K562 (cell line): Measurements from ENCODE around the gene COX20. TPM values are rescaled to one million over a fixed set of nuclear protein-coding genes. Genes with fewer than 3 reads are reported as not detected.

Experiments
- CCAR2 ChIP-seq: fragments of 200-400 bp; formaldehyde crosslinking; IDR thresholded peaks from 2 replicates; pipeline ENCODE4 v1.6.1; 2017; ENCODE audit warnings: mild to moderate bottlenecking, low read depth, low read length
- HBP1 ChIP-seq: fragments of 450-650 bp; formaldehyde crosslinking; IDR thresholded peaks from 2 replicates; pipeline ENCODE4 v1.4.0; 2022; ENCODE audit warnings: missing genetic modification characterization
- KLF13 ChIP-seq: fragments of 450-650 bp; IDR thresholded peaks from 2 replicates; pipeline ENCODE4 v1.6.1; 2016; ENCODE audit warnings: missing genetic modification characterization, low read depth, mild to moderate bottlenecking, missing compliant biosample characterization, moderate library complexity, borderline replicate concordance
- PHF8 ChIP-seq: fragments of 200-600 bp; sonication (generic); IDR thresholded peaks from 2 replicates; pipeline ENCODE4 v1.6.1; 2012; ENCODE audit warnings: mixed run types, mild to moderate bottlenecking, inconsistent platforms, low read length, moderate library complexity, borderline replicate concordance
- RFX1 ChIP-seq: fragments of 450-650 bp; IDR thresholded peaks from 2 replicates; pipeline ENCODE4 v1.6.1; 2016; ENCODE audit warnings: mild to moderate bottlenecking, moderate library complexity
- ZBTB11 ChIP-seq, 3 experiments: fragments of 200-800 bp in 1 of 3; fragments of 250-450 bp in 1 of 3; fragments of 450-650 bp in 1 of 3; sonication (Bioruptor Pico) in 1 of 3; sonication (Bioruptor generic) in 1 of 3; formaldehyde crosslinking in 1 of 3; IDR thresholded peaks; 2 replicates each; pipeline versions ENCODE4 v1.6.1 to v1.8.0; 2016 to 2022; ENCODE audit warnings: mild to moderate bottlenecking in 2 of 3, missing genetic modification characterization in 2 of 3, missing compliant biosample characterization in 1 of 3, moderate library complexity in 1 of 3
- ZNF408 ChIP-seq: fragments of 250-450 bp; sonication (Bioruptor Pico); IDR thresholded peaks from 2 replicates; pipeline ENCODE4 v1.4.0; 2020; ENCODE audit warnings: low read depth, mild to moderate bottlenecking, moderate library complexity
- polyA plus RNA-seq, 8 experiments: library from polyadenylated mRNA; depleted of rRNA in 4 of 8; stranded (reverse) in 5 of 8; unstranded in 3 of 8; fragments of >200 nt; fragmentation: Nextera tagmentation in 2 of 8; fragmentation: Illumina TruSeq in 1 of 8; extraction: Ambion mirVana in 2 of 8; extraction: Trizol in 1 of 8; gene quantifications; 2 replicates each; pipeline versions ENCODE4 v1.2.1 to v1.2.3, GENCODE V29; 2011 to 2014; ENCODE audit warnings: inconsistent platforms in 1 of 8, missing spikeins in 1 of 8
- total RNA-seq, 7 experiments: library from RNA; depleted of rRNA in 6 of 7; stranded (reverse); fragments of >200 nt in 6 of 7; fragmentation: Illumina TruSeq in 2 of 7; extraction: Trizol in 2 of 7; gene quantifications; 2 replicates each; pipeline versions ENCODE4 v1.2.1 to v1.2.3, GENCODE V29; 2011 to 2021; ENCODE audit warnings: low replicate concordance in 1 of 7
- TF ChIP-seq, protein P1 (sequence below): fragments of 450-650 bp; IDR thresholded peaks from 2 replicates; pipeline ENCODE4 v1.6.1; 2016; ENCODE audit warnings: low read depth
- TF ChIP-seq, protein P2 (sequence below): fragments of 250-450 bp; sonication (Bioruptor Pico); IDR thresholded peaks from 2 replicates; pipeline ENCODE4 v1.5.0; 2021; ENCODE audit warnings: mild to moderate bottlenecking, borderline replicate concordance

Gene COX20
- total and polyA plus RNA-seq, 9 of the 15 experiments (the other 6 are each of a cell fraction or from before 2014, with no cell fraction given): 41.5 to 192 (median 84.3) TPM

GRCh38 chr1:244863491-244864252 is 28.2 kb downstream of the COX20 start (continued):
- TF ChIP-seq RFX1 (no peak), PHF8 (peak; percentile 41; the same call in 1 of the 2 replicates), ZNF408 (no peak), ZBTB11 (CRISPR knock-in tag; IDR thresholded peaks at IDR 0.05) (peak in 1 of 3 experiments; percentile 16; a peak in 1 of 6 replicates), KLF13 (tag) (peak; percentile 38; the same call in 1 of the 2 replicates), CCAR2 (no peak), HBP1 (CRISPR knock-in tag) (0 out of 2 replicates have a peak, but pooled peaks have one; percentile 25)
- TF ChIP-seq, protein P1, sequence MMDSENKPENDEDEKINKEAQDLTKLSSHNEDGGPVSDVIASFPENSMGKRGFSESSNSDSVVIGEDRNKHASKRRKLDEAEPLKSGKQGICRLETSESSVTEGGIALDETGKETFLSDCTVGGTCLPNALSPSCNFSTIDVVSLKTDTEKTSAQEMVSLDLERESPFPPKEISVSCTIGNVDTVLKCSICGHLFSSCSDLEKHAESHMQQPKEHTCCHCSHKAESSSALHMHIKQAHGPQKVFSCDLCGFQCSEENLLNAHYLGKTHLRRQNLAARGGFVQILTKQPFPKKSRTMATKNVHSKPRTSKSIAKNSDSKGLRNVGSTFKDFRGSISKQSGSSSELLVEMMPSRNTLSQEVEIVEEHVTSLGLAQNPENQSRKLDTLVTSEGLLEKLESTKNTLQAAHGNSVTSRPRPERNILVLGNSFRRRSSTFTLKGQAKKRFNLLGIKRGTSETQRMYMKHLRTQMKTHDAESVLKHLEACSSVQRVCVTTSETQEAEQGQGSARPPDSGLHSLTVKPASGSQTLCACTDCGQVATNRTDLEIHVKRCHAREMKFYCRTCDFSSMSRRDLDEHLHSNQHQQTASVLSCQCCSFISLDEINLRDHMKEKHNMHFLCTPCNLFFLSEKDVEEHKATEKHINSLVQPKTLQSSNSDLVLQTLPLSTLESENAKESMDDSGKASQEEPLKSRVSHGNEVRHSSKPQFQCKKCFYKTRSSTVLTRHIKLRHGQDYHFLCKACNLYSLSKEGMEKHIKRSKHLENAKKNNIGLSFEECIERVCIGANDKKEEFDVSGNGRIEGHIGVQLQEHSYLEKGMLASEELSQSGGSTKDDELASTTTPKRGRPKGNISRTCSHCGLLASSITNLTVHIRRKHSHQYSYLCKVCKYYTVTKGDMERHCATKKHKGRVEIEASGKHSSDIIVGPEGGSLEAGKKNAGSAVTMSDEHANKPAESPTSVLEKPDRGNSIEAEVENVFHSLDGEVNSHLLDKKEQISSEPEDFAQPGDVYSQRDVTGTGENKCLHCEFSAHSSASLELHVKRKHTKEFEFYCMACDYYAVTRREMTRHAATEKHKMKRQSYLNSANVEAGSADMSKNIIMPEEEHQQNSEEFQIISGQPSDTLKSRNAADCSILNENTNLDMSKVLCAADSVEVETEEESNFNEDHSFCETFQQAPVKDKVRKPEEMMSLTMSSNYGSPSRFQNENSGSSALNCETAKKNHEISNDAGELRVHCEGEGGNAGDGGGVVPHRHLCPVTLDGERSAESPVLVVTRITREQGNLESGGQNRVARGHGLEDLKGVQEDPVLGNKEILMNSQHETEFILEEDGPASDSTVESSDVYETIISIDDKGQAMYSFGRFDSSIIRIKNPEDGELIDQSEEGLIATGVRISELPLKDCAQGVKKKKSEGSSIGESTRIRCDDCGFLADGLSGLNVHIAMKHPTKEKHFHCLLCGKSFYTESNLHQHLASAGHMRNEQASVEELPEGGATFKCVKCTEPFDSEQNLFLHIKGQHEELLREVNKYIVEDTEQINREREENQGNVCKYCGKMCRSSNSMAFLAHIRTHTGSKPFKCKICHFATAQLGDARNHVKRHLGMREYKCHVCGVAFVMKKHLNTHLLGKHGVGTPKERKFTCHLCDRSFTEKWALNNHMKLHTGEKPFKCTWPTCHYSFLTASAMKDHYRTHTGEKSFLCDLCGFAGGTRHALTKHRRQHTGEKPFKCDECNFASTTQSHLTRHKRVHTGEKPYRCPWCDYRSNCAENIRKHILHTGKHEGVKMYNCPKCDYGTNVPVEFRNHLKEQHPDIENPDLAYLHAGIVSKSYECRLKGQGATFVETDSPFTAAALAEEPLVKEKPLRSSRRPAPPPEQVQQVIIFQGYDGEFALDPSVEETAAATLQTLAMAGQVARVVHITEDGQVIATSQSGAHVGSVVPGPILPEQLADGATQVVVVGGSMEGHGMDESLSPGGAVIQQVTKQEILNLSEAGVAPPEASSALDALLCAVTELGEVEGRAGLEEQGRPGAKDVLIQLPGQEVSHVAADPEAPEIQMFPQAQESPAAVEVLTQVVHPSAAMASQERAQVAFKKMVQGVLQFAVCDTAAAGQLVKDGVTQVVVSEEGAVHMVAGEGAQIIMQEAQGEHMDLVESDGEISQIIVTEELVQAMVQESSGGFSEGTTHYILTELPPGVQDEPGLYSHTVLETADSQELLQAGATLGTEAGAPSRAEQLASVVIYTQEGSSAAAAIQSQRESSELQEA: no peak
- TF ChIP-seq, protein P2, sequence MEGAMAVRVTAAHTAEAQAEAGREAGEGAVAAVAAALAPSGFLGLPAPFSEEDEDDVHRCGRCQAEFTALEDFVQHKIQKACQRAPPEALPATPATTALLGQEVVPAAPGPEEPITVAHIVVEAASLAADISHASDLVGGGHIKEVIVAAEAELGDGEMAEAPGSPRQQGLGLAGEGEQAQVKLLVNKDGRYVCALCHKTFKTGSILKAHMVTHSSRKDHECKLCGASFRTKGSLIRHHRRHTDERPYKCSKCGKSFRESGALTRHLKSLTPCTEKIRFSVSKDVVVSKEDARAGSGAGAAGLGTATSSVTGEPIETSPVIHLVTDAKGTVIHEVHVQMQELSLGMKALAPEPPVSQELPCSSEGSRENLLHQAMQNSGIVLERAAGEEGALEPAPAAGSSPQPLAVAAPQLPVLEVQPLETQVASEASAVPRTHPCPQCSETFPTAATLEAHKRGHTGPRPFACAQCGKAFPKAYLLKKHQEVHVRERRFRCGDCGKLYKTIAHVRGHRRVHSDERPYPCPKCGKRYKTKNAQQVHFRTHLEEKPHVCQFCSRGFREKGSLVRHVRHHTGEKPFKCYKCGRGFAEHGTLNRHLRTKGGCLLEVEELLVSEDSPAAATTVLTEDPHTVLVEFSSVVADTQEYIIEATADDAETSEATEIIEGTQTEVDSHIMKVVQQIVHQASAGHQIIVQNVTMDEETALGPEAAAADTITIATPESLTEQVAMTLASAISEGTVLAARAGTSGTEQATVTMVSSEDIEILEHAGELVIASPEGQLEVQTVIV (CRISPR knock-in tag): no peak
